ENCODE data around the gene SPTAN1.
A peak's percentile ranks its signal among the peaks of the same experiment; 100 is the strongest.
"Not testable (repeated sequence)": the region's sequence is repeated elsewhere in the genome, so short reads cannot be mapped to it uniquely, and the experiment has no call there.

SPTAN1 gene

GRCh38 chr9:128577206-128577605, 24.8 kb downstream of the SPTAN1 start:
- Histone ChIP-seq H3F3A (ENCODE audit: insufficient read depth, low read length) (no peaks in the 10 kb centered on the region), H3K9me2 (replicated peaks; ENCODE audit: insufficient read depth, low read length) (no peaks in the 10 kb centered on the region), H2AFZ (ENCODE audit: low read length) (no peak overlapping the region), H3K9ac (ENCODE audit: low read length) (no peak overlapping the region), H3K4me3 (ENCODE audit: low read length) (no peak overlapping the region), H3K27ac (ENCODE audit: low read length) (no peak overlapping the region), H4K20me1 (ENCODE audit: insufficient read depth, low read length) (no peaks in the 10 kb centered on the region), H3K79me2 (ENCODE audit: low read length) (no peaks in the 10 kb centered on the region), H3K4me2 (ENCODE audit: low read depth, low read length) (no peak overlapping the region), H3K4me1 (ENCODE audit: low read length) (no peaks in the 10 kb centered on the region), H3K27me3 (replicated peaks; ENCODE audit: insufficient read depth, low read length) (no peaks in the 10 kb centered on the region), H3K9me3 (replicated peaks; ENCODE audit: insufficient read depth, low read length) (no peaks in the 10 kb centered on the region), H3K36me3 (replicated peaks; ENCODE audit: insufficient read depth, low read length) (peaks cover 22% of the 10 kb centered on the region)
- no peak for DNase-seq
- TF ChIP-seq EZH2phosphoT487 (IDR thresholded peaks at IDR 0.05; ENCODE audit: low read length) (no peak), EZH2 (optimal IDR thresholded peaks at IDR 0.05; ENCODE audit: low read depth, low read length) (no peak), CTCF (IDR thresholded peaks at IDR 0.05; ENCODE audit: low read length) (no peak)

- no peak overlapping the region for H3K4me2 ChIP-seq (ENCODE audit: low read depth, low read length)
- H4K20me1 ChIP-seq (ENCODE audit: insufficient read depth, low read length), result no peaks in the 10 kb centered on the region
- H3K27ac ChIP-seq (ENCODE audit: low read length), result no peak overlapping the region
- H2AFZ ChIP-seq (ENCODE audit: low read length), result no peak overlapping the region
- H3K4me3 ChIP-seq (ENCODE audit: low read length), result no peak overlapping the region
- DNase-seq, result no peak
- H3K79me2 ChIP-seq (ENCODE audit: low read length), result no peaks in the 10 kb centered on the region
- H3K27me3 ChIP-seq (replicated peaks; ENCODE audit: insufficient read depth, low read length), result no peaks in the 10 kb centered on the region
- H3K9me3 ChIP-seq (replicated peaks; ENCODE audit: insufficient read depth, low read length), result no peaks in the 10 kb centered on the region
- H3K36me3 ChIP-seq (replicated peaks; ENCODE audit: insufficient read depth, low read length), result peaks cover 29% of the 10 kb centered on the region
- TF ChIP-seq CTCF (IDR thresholded peaks at IDR 0.05; ENCODE audit: low read length) (no peak), EZH2phosphoT487 (IDR thresholded peaks at IDR 0.05; ENCODE audit: low read length) (no peak), EZH2 (optimal IDR thresholded peaks at IDR 0.05; ENCODE audit: low read depth, low read length) (no peak)
- H3K9me2 ChIP-seq (replicated peaks; ENCODE audit: insufficient read depth, low read length), result no peaks in the 10 kb centered on the region
- no peaks in the 10 kb centered on the region for H3F3A ChIP-seq (ENCODE audit: insufficient read depth, low read length)
- no peak overlapping the region for H3K9ac ChIP-seq (ENCODE audit: low read length)
- H3K4me1 ChIP-seq (ENCODE audit: low read length), result no peaks in the 10 kb centered on the region
Measured at GRCh38 chr9:128579194-128579593, 26.8 kb downstream of the SPTAN1 start.

- H3K9ac ChIP-seq (ENCODE audit: low read length), result no peak overlapping the region
- H3K9me2 ChIP-seq (replicated peaks; ENCODE audit: insufficient read depth, low read length), result no peaks in the 10 kb centered on the region
- no peaks in the 10 kb centered on the region for H4K20me1 ChIP-seq (ENCODE audit: insufficient read depth, low read length)
- TF ChIP-seq CTCF (IDR thresholded peaks at IDR 0.05; ENCODE audit: low read length) (no peak), EZH2phosphoT487 (IDR thresholded peaks at IDR 0.05; ENCODE audit: low read length) (no peak), EZH2 (optimal IDR thresholded peaks at IDR 0.05; ENCODE audit: low read depth, low read length) (no peak)
- no peaks in the 10 kb centered on the region for H3K9me3 ChIP-seq (replicated peaks; ENCODE audit: insufficient read depth, low read length)
- H3K4me1 ChIP-seq (ENCODE audit: low read length), result no peaks in the 10 kb centered on the region
- no peaks in the 10 kb centered on the region for H3K79me2 ChIP-seq (ENCODE audit: low read length)
- H3K36me3 ChIP-seq (replicated peaks; ENCODE audit: insufficient read depth, low read length), result peaks cover 29% of the 10 kb centered on the region
- no peak for DNase-seq
- H3K27ac ChIP-seq (ENCODE audit: low read length), result no peak overlapping the region
- no peak overlapping the region for H3K4me3 ChIP-seq (ENCODE audit: low read length)
- H3K27me3 ChIP-seq (replicated peaks; ENCODE audit: insufficient read depth, low read length), result no peaks in the 10 kb centered on the region
- H3K4me2 ChIP-seq (ENCODE audit: low read depth, low read length), result no peak overlapping the region
- no peaks in the 10 kb centered on the region for H3F3A ChIP-seq (ENCODE audit: insufficient read depth, low read length)
- H2AFZ ChIP-seq (ENCODE audit: low read length), result no peak overlapping the region
Measured at GRCh38 chr9:128580731-128581130, 28.3 kb downstream of the SPTAN1 start.

- not testable (repeated sequence) for H3K4me3 ChIP-seq (ENCODE audit: low read length); DNase-seq
- peaks cover 18% of the 10 kb centered on the region; the same call in 1 of the 2 replicates for H3K36me3 ChIP-seq (replicated peaks; ENCODE audit: insufficient read depth, low read length)
Measured at GRCh38 chr9:128585155-128585554, 32.8 kb downstream of the SPTAN1 start.

GRCh38 chr9:128586934-128587333, 34.5 kb downstream of the SPTAN1 start:
- Histone ChIP-seq H3F3A (ENCODE audit: insufficient read depth, low read length) (peaks cover 22% of the 10 kb centered on the region), H3K36me3 (replicated peaks; ENCODE audit: insufficient read depth, low read length) (peaks cover 15% of the 10 kb centered on the region; the same call in 1 of the 2 replicates), H3K4me1 (ENCODE audit: low read length) (peaks cover 11% of the 10 kb centered on the region), H3K4me2 (ENCODE audit: low read depth, low read length) (peak overlapping the region; percentile 23; the same call in 1 of the 2 replicates), H3K27ac (ENCODE audit: low read length) (peak overlapping the region; percentile 74; the same call in 1 of the 2 replicates)
- not testable (repeated sequence) for H3K9me2 ChIP-seq (replicated peaks; ENCODE audit: insufficient read depth, low read length); H3K27me3 ChIP-seq (replicated peaks; ENCODE audit: insufficient read depth, low read length); H3K9ac ChIP-seq (ENCODE audit: low read length); H3K4me3 ChIP-seq (ENCODE audit: low read length); H4K20me1 ChIP-seq (ENCODE audit: insufficient read depth, low read length); H2AFZ ChIP-seq (ENCODE audit: low read length); H3K79me2 ChIP-seq (ENCODE audit: low read length); H3K9me3 ChIP-seq (replicated peaks; ENCODE audit: insufficient read depth, low read length)
- DNase-seq, result peak; percentile 27

More at GRCh38 chr9:128585155-128585554, 32.8 kb downstream of the SPTAN1 start:
- not testable (repeated sequence) for H3K9ac ChIP-seq (ENCODE audit: low read length); H2AFZ ChIP-seq (ENCODE audit: low read length); H3K9me3 ChIP-seq (replicated peaks; ENCODE audit: insufficient read depth, low read length); H3K27me3 ChIP-seq (replicated peaks; ENCODE audit: insufficient read depth, low read length); H3K4me2 ChIP-seq (ENCODE audit: low read depth, low read length); H3K9me2 ChIP-seq (replicated peaks; ENCODE audit: insufficient read depth, low read length); H4K20me1 ChIP-seq (ENCODE audit: insufficient read depth, low read length); H3K79me2 ChIP-seq (ENCODE audit: low read length); H3K27ac ChIP-seq (ENCODE audit: low read length)
- peaks cover 22% of the 10 kb centered on the region for H3F3A ChIP-seq (ENCODE audit: insufficient read depth, low read length)
- H3K4me1 ChIP-seq (ENCODE audit: low read length), result peaks cover 11% of the 10 kb centered on the region
